ENCODE data around the gene HMGN3. TPM values are rescaled to one million over a fixed set of nuclear protein-coding genes. Genes with fewer than 3 reads are reported as not detected.

The HMGN3 gene
- total and polyA plus RNA-seq, 2 of the 13 experiments (the other 11 are each of a cell fraction or from before 2014, with no cell fraction given), result 67.9 to 145 TPM

DNA sequence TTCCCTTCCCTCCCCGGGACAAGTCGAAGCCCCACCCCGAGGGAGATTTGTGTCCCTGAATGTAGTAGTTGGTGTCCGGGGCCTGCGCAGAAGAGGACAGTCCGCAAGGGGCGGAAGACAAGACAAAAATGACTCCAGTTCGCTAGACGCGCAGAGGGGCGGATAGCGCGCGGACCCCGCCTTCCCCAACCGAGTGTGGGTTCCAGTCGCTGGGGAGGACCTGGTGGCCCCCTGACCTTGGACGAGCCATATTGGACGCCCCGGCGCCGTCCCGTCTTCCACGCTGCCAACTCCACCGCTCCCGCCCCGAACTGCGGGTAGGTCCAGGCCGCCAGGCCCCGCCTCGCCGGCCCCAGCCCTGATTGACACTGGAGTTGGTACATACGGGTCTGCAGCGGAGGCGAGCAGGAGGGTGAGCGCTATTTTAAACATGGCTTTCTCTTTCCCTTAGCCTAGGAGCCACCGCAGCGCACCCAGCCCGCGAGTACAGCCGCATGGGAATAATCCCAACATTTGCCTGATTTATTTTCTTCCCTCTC, 802 bp downstream of the HMGN3 start (continued):
- TF ChIP-seq, protein P1, sequence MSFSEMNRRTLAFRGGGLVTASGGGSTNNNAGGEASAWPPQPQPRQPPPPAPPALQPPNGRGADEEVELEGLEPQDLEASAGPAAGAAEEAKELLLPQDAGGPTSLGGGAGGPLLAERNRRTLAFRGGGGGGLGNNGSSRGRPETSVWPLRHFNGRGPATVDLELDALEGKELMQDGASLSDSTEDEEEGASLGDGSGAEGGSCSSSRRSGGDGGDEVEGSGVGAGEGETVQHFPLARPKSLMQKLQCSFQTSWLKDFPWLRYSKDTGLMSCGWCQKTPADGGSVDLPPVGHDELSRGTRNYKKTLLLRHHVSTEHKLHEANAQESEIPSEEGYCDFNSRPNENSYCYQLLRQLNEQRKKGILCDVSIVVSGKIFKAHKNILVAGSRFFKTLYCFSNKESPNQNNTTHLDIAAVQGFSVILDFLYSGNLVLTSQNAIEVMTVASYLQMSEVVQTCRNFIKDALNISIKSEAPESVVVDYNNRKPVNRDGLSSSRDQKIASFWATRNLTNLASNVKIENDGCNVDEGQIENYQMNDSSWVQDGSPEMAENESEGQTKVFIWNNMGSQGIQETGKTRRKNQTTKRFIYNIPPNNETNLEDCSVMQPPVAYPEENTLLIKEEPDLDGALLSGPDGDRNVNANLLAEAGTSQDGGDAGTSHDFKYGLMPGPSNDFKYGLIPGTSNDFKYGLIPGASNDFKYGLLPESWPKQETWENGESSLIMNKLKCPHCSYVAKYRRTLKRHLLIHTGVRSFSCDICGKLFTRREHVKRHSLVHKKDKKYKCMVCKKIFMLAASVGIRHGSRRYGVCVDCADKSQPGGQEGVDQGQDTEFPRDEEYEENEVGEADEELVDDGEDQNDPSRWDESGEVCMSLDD (CRISPR knock-in tag; IDR thresholded peaks at IDR 0.05; ENCODE audit: borderline replicate concordance), result peak; percentile 55; the same call in 1 of the 2 replicates
- no peak for TF ChIP-seq ZNF543 (CRISPR knock-in tag; IDR thresholded peaks at IDR 0.05)
- TF ChIP-seq ZNF674 (CRISPR knock-in tag; IDR thresholded peaks at IDR 0.05; ENCODE audit: low read depth), result no peak
- TF ChIP-seq AHR (CRISPR knock-in tag; IDR thresholded peaks at IDR 0.05), result no peak; the same call in 1 of the 2 replicates
- TF ChIP-seq, protein P2, sequence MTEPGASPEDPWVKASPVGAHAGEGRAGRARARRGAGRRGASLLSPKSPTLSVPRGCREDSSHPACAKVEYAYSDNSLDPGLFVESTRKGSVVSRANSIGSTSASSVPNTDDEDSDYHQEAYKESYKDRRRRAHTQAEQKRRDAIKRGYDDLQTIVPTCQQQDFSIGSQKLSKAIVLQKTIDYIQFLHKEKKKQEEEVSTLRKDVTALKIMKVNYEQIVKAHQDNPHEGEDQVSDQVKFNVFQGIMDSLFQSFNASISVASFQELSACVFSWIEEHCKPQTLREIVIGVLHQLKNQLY (CRISPR knock-in tag; IDR thresholded peaks at IDR 0.05), result no peak
- no peak for TF ChIP-seq CENPT (CRISPR knock-in tag; IDR thresholded peaks at IDR 0.05; ENCODE audit: low read depth)
- TF ChIP-seq, protein P3, sequence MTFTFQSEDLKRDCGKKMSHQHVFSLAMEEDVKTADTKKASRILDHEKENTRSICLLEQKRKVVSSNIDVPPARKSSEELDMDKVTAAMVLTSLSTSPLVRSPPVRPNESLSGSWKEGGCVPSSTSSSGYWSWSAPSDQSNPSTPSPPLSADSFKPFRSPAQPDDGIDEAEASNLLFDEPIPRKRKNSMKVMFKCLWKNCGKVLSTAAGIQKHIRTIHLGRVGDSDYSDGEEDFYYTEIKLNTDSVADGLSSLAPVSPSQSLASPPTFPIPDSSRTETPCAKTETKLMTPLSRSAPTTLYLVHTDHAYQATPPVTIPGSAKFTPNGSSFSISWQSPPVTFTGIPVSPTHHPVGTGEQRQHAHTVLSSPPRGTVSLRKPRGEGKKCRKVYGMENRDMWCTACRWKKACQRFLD (CRISPR knock-in tag; IDR thresholded peaks at IDR 0.05; ENCODE audit: borderline replicate concordance), result no peak
- TF ChIP-seq NAIF1 (CRISPR knock-in tag; IDR thresholded peaks at IDR 0.05; ENCODE audit: borderline replicate concordance), result peak; percentile 81; the same call in 1 of the 2 replicates
- no peak for TF ChIP-seq SIX1 (CRISPR knock-in tag; IDR thresholded peaks at IDR 0.05; ENCODE audit: borderline replicate concordance)
- TF ChIP-seq, protein P4, sequence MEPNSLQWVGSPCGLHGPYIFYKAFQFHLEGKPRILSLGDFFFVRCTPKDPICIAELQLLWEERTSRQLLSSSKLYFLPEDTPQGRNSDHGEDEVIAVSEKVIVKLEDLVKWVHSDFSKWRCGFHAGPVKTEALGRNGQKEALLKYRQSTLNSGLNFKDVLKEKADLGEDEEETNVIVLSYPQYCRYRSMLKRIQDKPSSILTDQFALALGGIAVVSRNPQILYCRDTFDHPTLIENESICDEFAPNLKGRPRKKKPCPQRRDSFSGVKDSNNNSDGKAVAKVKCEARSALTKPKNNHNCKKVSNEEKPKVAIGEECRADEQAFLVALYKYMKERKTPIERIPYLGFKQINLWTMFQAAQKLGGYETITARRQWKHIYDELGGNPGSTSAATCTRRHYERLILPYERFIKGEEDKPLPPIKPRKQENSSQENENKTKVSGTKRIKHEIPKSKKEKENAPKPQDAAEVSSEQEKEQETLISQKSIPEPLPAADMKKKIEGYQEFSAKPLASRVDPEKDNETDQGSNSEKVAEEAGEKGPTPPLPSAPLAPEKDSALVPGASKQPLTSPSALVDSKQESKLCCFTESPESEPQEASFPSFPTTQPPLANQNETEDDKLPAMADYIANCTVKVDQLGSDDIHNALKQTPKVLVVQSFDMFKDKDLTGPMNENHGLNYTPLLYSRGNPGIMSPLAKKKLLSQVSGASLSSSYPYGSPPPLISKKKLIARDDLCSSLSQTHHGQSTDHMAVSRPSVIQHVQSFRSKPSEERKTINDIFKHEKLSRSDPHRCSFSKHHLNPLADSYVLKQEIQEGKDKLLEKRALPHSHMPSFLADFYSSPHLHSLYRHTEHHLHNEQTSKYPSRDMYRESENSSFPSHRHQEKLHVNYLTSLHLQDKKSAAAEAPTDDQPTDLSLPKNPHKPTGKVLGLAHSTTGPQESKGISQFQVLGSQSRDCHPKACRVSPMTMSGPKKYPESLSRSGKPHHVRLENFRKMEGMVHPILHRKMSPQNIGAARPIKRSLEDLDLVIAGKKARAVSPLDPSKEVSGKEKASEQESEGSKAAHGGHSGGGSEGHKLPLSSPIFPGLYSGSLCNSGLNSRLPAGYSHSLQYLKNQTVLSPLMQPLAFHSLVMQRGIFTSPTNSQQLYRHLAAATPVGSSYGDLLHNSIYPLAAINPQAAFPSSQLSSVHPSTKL (CRISPR knock-in tag; IDR thresholded peaks at IDR 0.05), result peak; percentile 72
- no peak for TF ChIP-seq PHB2 (IDR thresholded peaks at IDR 0.05; ENCODE audit: partially characterized antibody)
- 0 out of 2 replicates have a peak, but pooled peaks have one; percentile 8 for TF ChIP-seq ZNF343 (CRISPR knock-in tag; IDR thresholded peaks at IDR 0.05)
- TF ChIP-seq ZNF331 (CRISPR knock-in tag; IDR thresholded peaks at IDR 0.05), result peak; percentile 64
- TF ChIP-seq ZNF788 (CRISPR knock-in tag; IDR thresholded peaks at IDR 0.05; ENCODE audit: borderline replicate concordance), result peak; percentile 86; the same call in 1 of the 2 replicates
- TF ChIP-seq ZIK1 (CRISPR knock-in tag; IDR thresholded peaks at IDR 0.05; ENCODE audit: borderline replicate concordance, low read depth), result no peak; the same call in 1 of the 2 replicates
- TF ChIP-seq, protein P5, sequence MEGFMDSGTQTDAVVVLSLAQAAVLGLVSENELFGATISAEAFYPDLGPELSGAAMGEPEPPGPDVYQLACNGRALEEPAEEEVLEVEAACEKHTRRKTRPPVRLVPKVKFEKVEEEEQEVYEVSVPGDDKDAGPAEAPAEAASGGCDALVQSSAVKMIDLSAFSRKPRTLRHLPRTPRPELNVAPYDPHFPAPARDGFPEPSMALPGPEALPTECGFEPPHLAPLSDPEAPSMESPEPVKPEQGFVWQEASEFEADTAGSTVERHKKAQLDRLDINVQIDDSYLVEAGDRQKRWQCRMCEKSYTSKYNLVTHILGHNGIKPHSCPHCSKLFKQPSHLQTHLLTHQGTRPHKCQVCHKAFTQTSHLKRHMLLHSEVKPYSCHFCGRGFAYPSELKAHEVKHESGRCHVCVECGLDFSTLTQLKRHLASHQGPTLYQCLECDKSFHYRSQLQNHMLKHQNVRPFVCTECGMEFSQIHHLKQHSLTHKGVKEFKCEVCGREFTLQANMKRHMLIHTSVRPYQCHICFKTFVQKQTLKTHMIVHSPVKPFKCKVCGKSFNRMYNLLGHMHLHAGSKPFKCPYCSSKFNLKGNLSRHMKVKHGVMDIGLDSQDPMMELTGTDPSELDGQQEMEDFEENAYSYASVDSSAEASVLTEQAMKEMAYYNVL (CRISPR knock-in tag; IDR thresholded peaks at IDR 0.05; ENCODE audit: borderline replicate concordance), result peak; percentile 82
- TF ChIP-seq ZNF552 (CRISPR knock-in tag; IDR thresholded peaks at IDR 0.05; ENCODE audit: borderline replicate concordance), result peak; percentile 45; the same call in 1 of the 2 replicates

Measured in HepG2 (cell line).